ENCODE measurements around the gene KDM4C.

KDM4C gene

DNA sequence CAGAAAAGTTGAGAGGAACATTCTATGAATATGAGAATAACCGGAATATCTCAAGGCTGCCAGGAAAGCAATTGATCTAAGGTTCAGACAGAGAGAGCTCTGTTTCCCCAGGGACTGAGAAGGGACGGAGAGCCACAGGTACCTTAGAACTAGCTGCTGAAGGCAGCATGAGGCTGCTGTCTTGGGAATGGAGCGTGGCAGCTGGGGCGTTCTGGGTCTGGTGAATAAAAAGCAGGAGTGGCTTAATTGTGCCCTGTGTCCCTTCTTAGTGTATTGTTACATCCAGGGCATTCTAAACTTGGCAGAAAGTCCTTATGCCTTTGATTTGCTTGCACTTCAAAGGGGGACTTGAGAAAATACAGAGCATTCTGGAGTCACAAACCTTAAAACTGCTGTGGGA lies 434.5 kb downstream of the KDM4C start:
- no peaks in the 10 kb centered on the region for H3K9me3 ChIP-seq (ENCODE audit: control insufficient read depth, low read length)
- H3K27me3 ChIP-seq (ENCODE audit: control insufficient read depth, insufficient read depth, low read length), result no peaks in the 10 kb centered on the region
- TF ChIP-seq, protein P1, sequence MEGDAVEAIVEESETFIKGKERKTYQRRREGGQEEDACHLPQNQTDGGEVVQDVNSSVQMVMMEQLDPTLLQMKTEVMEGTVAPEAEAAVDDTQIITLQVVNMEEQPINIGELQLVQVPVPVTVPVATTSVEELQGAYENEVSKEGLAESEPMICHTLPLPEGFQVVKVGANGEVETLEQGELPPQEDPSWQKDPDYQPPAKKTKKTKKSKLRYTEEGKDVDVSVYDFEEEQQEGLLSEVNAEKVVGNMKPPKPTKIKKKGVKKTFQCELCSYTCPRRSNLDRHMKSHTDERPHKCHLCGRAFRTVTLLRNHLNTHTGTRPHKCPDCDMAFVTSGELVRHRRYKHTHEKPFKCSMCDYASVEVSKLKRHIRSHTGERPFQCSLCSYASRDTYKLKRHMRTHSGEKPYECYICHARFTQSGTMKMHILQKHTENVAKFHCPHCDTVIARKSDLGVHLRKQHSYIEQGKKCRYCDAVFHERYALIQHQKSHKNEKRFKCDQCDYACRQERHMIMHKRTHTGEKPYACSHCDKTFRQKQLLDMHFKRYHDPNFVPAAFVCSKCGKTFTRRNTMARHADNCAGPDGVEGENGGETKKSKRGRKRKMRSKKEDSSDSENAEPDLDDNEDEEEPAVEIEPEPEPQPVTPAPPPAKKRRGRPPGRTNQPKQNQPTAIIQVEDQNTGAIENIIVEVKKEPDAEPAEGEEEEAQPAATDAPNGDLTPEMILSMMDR (IDR thresholded peaks at IDR 0.05), result no peak
- H3K79me2 ChIP-seq, result no peaks in the 10 kb centered on the region
- no peaks in the 10 kb centered on the region for H3K36me3 ChIP-seq (ENCODE audit: control insufficient read depth, insufficient read depth, low read length)
- no peak overlapping the region for H3K27ac ChIP-seq
- H3K4me3 ChIP-seq (ENCODE audit: low read depth, low read length), result no peak overlapping the region
- H3K4me1 ChIP-seq, result no peaks in the 10 kb centered on the region
- no peak overlapping the region for H3K9ac ChIP-seq
- H2AFZ ChIP-seq, result no peak overlapping the region
- H3K4me2 ChIP-seq (ENCODE audit: low read length), result no peak overlapping the region

DNA sequence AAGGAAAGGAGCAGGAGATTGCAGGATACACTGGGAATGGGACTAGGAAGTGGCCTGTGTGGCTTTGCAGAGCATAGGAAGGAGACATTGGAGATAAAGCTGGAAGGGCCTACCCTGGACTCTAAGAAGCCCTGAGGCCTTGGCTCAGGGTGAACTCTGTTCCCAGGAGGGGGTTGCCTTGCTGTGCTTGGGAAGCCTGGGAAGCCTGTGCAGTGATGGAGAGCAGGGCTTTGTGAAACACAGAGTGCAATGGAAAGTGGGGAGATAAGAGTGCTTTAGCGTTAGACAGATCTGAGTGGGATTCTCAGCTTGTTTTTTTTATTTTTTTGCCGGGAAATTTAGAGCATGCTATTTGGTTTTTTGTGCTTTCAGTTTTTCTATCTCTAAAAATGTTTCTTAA lies 437.8 kb downstream of the KDM4C start:
- no peak overlapping the region for H3K4me2 ChIP-seq (ENCODE audit: low read length)
- no peak overlapping the region for H3K27ac ChIP-seq
- H3K36me3 ChIP-seq (ENCODE audit: control insufficient read depth, insufficient read depth, low read length), result no peaks in the 10 kb centered on the region
- no peaks in the 10 kb centered on the region for H3K4me1 ChIP-seq
- H3K4me3 ChIP-seq (ENCODE audit: low read depth, low read length), result no peak overlapping the region
- H3K9me3 ChIP-seq (ENCODE audit: control insufficient read depth, low read length), result no peaks in the 10 kb centered on the region
- no peak overlapping the region for H2AFZ ChIP-seq
- TF ChIP-seq, protein P1 (IDR thresholded peaks at IDR 0.05), result no peak
- no peaks in the 10 kb centered on the region for H3K79me2 ChIP-seq
- H3K9ac ChIP-seq, result no peak overlapping the region
- no peaks in the 10 kb centered on the region for H3K27me3 ChIP-seq (ENCODE audit: control insufficient read depth, insufficient read depth, low read length)

DNA sequence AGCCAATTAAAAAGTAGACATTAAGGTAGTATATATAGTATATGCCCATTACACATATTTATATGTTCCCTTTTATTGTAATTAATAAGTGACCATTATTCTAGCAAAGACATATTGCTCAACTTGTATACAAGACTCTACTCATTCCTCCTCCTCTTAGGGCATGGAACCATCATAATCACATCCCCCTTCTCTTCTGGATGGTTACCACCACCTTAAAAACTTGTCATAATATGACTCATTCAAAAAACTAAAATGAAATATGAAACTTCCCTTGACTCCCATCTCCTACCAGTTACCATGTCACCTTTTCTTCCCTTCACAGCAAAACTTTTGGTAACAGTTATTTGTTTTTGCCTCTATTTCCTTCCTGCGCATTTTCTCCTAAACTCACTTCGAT lies 438.7 kb downstream of the KDM4C start:
- H3K79me2 ChIP-seq, result no peaks in the 10 kb centered on the region
- H3K36me3 ChIP-seq (ENCODE audit: control insufficient read depth, insufficient read depth, low read length), result no peaks in the 10 kb centered on the region
- no peak overlapping the region for H3K27ac ChIP-seq
- H3K9ac ChIP-seq, result no peak overlapping the region
- no peaks in the 10 kb centered on the region for H3K9me3 ChIP-seq (ENCODE audit: control insufficient read depth, low read length)
- H3K27me3 ChIP-seq (ENCODE audit: control insufficient read depth, insufficient read depth, low read length), result no peaks in the 10 kb centered on the region
- no peaks in the 10 kb centered on the region for H3K4me1 ChIP-seq
- TF ChIP-seq, protein P1 (IDR thresholded peaks at IDR 0.05), result no peak
- no peak overlapping the region for H2AFZ ChIP-seq
- H3K4me2 ChIP-seq (ENCODE audit: low read length), result no peak overlapping the region
- no peak overlapping the region for H3K4me3 ChIP-seq (ENCODE audit: low read depth, low read length)

- Histone ChIP-seq H2AFZ (no peak overlapping the region), H3K79me2 (no peaks in the 10 kb centered on the region), H3K36me3 (ENCODE audit: control insufficient read depth, insufficient read depth, low read length) (no peaks in the 10 kb centered on the region), H3K27me3 (ENCODE audit: control insufficient read depth, insufficient read depth, low read length) (no peaks in the 10 kb centered on the region), H3K4me1 (no peaks in the 10 kb centered on the region), H3K4me3 (ENCODE audit: low read depth, low read length) (no peak overlapping the region), H3K9ac (no peak overlapping the region), H3K4me2 (ENCODE audit: low read length) (no peak overlapping the region), H3K27ac (no peak overlapping the region), H3K9me3 (ENCODE audit: control insufficient read depth, low read length) (no peaks in the 10 kb centered on the region)
- TF ChIP-seq, protein P1 (IDR thresholded peaks at IDR 0.05), result no peak
Observed at GRCh38 chr9:7201196-7201595, 443.4 kb downstream of the KDM4C start.

GRCh38 chr9:7205806-7206205 lies 448.0 kb downstream of the KDM4C start:
- H3K9me3 ChIP-seq (ENCODE audit: control insufficient read depth, low read length), result no peaks in the 10 kb centered on the region
- H3K27ac ChIP-seq, result no peak overlapping the region
- H2AFZ ChIP-seq, result no peak overlapping the region

More at GRCh38 chr9:7205806-7206205, 448.0 kb downstream of the KDM4C start:
- no peaks in the 10 kb centered on the region for H3K36me3 ChIP-seq (ENCODE audit: control insufficient read depth, insufficient read depth, low read length)
- no peak overlapping the region for H3K4me3 ChIP-seq (ENCODE audit: low read depth, low read length)
- H3K4me1 ChIP-seq, result no peaks in the 10 kb centered on the region
- H3K27me3 ChIP-seq (ENCODE audit: control insufficient read depth, insufficient read depth, low read length), result no peaks in the 10 kb centered on the region
- H3K9ac ChIP-seq, result no peak overlapping the region
- TF ChIP-seq, protein P1 (IDR thresholded peaks at IDR 0.05), result no peak
- no peak overlapping the region for H3K4me2 ChIP-seq (ENCODE audit: low read length)
- H3K79me2 ChIP-seq, result no peaks in the 10 kb centered on the region

Data from parathyroid adenoma (tissue), 2 donors.